Measurements from ENCODE around the gene PRM3. TPM values are rescaled to one million over a fixed set of nuclear protein-coding genes. Genes with fewer than 3 reads are reported as not detected.

PRM3 gene
- total and polyA plus RNA-seq, 3 experiments from 2014 or later = not detected

GRCh38 chr16:11232302-11232851 lies 41.1 kb downstream of the PRM3 start:
- Mint-ChIP-seq H3K9me3 (peaks cover 0 to 1% (median 0%) of the 10 kb centered on the region in 5 donors), H3K36me3 (no peaks in the 10 kb centered on the region), H3K27me3 (peaks cover 0 to 2% of the 10 kb centered on the region in 2 donors), H3K27ac (peak overlapping the region; percentile 92 to 99 (median 96)), H3K4me1 (peaks cover 47 to 67% (median 66%) of the 10 kb centered on the region in 3 donors), H3K4me3 (peak overlapping the region; percentile 65 to 84 (median 73))
- Histone ChIP-seq H3K9me3 (ENCODE audit: low read length) (no peaks in the 10 kb centered on the region), H3K27ac (ENCODE audit: low read depth, low read length) (peak overlapping the region; percentile 90), H3K27me3 (ENCODE audit: insufficient read depth, low read length, poor library complexity, severe bottlenecking) (no peaks in the 10 kb centered on the region), H3K36me3 (ENCODE audit: insufficient read depth, low read length) (no peaks in the 10 kb centered on the region), H3K4me1 (ENCODE audit: insufficient read depth, low read length) (peaks cover 60% of the 10 kb centered on the region), H3K4me3 (ENCODE audit: low read length) (peak overlapping the region; percentile 51)
- no peak for DNase-seq
- CTCF ChIA-PET = interaction anchor here (2.5 kb wide), 1 partner anchor 23 kb away, joined by 23 read pairs; the partner anchor contains the start of gene SOCS1
- POLR2A ChIA-PET = interaction anchor here (0.9 to 1.9 kb wide), 2 partner anchors 22 to 23 kb away, joined by 3 to 38 read pairs; partner anchors contain the start of gene SOCS1

GRCh38 chr16:11231367-11231970 lies 42.0 kb downstream of the PRM3 start:
- peaks cover 47 to 68% (median 66%) of the 10 kb centered on the region in 3 donors for H3K4me1 Mint-ChIP-seq
- no peaks in the 10 kb centered on the region for H3K9me3 ChIP-seq (ENCODE audit: low read length)

GRCh38 chr16:11229906-11230305 lies 43.5 kb downstream of the PRM3 start:
- Histone ChIP-seq H3K36me3 (ENCODE audit: insufficient read depth, low read length) (no peaks in the 10 kb centered on the region), H3K27me3 (ENCODE audit: insufficient read depth, low read length, poor library complexity, severe bottlenecking) (no peaks in the 10 kb centered on the region), H3K9me3 (ENCODE audit: low read length) (no peaks in the 10 kb centered on the region), H3K27ac (ENCODE audit: low read depth, low read length) (no peak overlapping the region), H3K4me3 (ENCODE audit: low read length) (no peak overlapping the region), H3K4me1 (ENCODE audit: insufficient read depth, low read length) (peaks cover 68% of the 10 kb centered on the region)
- Mint-ChIP-seq H3K36me3 (no peaks in the 10 kb centered on the region), H3K4me3 (no peak overlapping the region), H3K27ac (peak overlapping the region in 5 of 8 donors; percentile 29 to 97 (median 61)), H3K27me3 (peaks cover 0 to 2% of the 10 kb centered on the region in 2 donors), H3K9me3 (peaks cover 0 to 1% (median 0%) of the 10 kb centered on the region in 5 donors), H3K4me1 (peaks cover 56 to 75% (median 70%) of the 10 kb centered on the region in 3 donors)
- no peak for DNase-seq
- POLR2A ChIA-PET = no interaction called here
- CTCF ChIA-PET = no interaction called here

More at GRCh38 chr16:11231367-11231970, 42.0 kb downstream of the PRM3 start:
- POLR2A ChIA-PET = interaction anchor here (0.9 kb wide), 1 partner anchor 23 kb away, joined by 3 read pairs; no protein-coding TSS in a partner anchor
- Mint-ChIP-seq H3K27ac (peak overlapping the region; percentile 47 to 97 (median 80)), H3K4me3 (peak overlapping the region in 5 of 7 donors; percentile 14 to 27 (median 26)), H3K27me3 (peaks cover 0 to 2% of the 10 kb centered on the region in 2 donors), H3K9me3 (peaks cover 0 to 1% (median 0%) of the 10 kb centered on the region in 5 donors), H3K36me3 (no peaks in the 10 kb centered on the region)
- H3K4me3 ChIP-seq (ENCODE audit: low read length) = no peak overlapping the region
- peak overlapping the region; percentile 30 for H3K27ac ChIP-seq (ENCODE audit: low read depth, low read length)
- no peak for DNase-seq
- H3K4me1 ChIP-seq (ENCODE audit: insufficient read depth, low read length) = peaks cover 60% of the 10 kb centered on the region
- CTCF ChIA-PET = interaction anchor here (0.8 kb wide), 1 partner anchor 23 kb away, joined by 3 read pairs; no protein-coding TSS in a partner anchor
- H3K36me3 ChIP-seq (ENCODE audit: insufficient read depth, low read length) = no peaks in the 10 kb centered on the region
- H3K27me3 ChIP-seq (ENCODE audit: insufficient read depth, low read length, poor library complexity, severe bottlenecking) = no peaks in the 10 kb centered on the region

GRCh38 chr16:11229432-11229831 lies 44.0 kb downstream of the PRM3 start:
- H3K27ac Mint-ChIP-seq = peak overlapping the region in 5 of 8 donors; percentile 19 to 97 (median 71)
- POLR2A ChIA-PET = no interaction called here
- H3K36me3 Mint-ChIP-seq = no peaks in the 10 kb centered on the region
- no peaks in the 10 kb centered on the region for H3K9me3 ChIP-seq (ENCODE audit: low read length)
- H3K9me3 Mint-ChIP-seq = peaks cover 0 to 1% (median 0%) of the 10 kb centered on the region in 5 donors
- no peak for DNase-seq
- CTCF ChIA-PET = no interaction called here
- H3K4me3 Mint-ChIP-seq = no peak overlapping the region
- H3K4me1 Mint-ChIP-seq = peaks cover 58 to 75% (median 70%) of the 10 kb centered on the region in 3 donors
- no peak overlapping the region for H3K4me3 ChIP-seq (ENCODE audit: low read length)
- no peaks in the 10 kb centered on the region for H3K36me3 ChIP-seq (ENCODE audit: insufficient read depth, low read length)
- H3K27me3 ChIP-seq (ENCODE audit: insufficient read depth, low read length, poor library complexity, severe bottlenecking) = no peaks in the 10 kb centered on the region
- H3K27me3 Mint-ChIP-seq = peaks cover 0 to 2% of the 10 kb centered on the region in 2 donors
- peaks cover 68% of the 10 kb centered on the region for H3K4me1 ChIP-seq (ENCODE audit: insufficient read depth, low read length)
- H3K27ac ChIP-seq (ENCODE audit: low read depth, low read length) = no peak overlapping the region

GRCh38 chr16:11225677-11226549 lies 47.5 kb downstream of the PRM3 start:
- ChIA-PET POLR2A (interaction anchor here (0.8 to 4.8 kb wide), 5 partner anchors 7 to 38 kb away, joined by 3 to 74 read pairs (median 6); partner anchors contain the start of gene SOCS1), CTCF (interaction anchor here (1.1 to 2.9 kb wide), 9 partner anchors 8 to 262 kb away, joined by 3 to 45 read pairs (median 4); partner anchors contain the start of gene SOCS1)
- peaks cover 0 to 1% (median 0%) of the 10 kb centered on the region in 5 donors for H3K9me3 Mint-ChIP-seq
- Histone ChIP-seq H3K27ac (ENCODE audit: low read depth, low read length) (peak overlapping the region; percentile 76), H3K4me1 (ENCODE audit: insufficient read depth, low read length) (peaks cover 52% of the 10 kb centered on the region), H3K4me3 (ENCODE audit: low read length) (peak overlapping the region; percentile 52), H3K36me3 (ENCODE audit: insufficient read depth, low read length) (no peaks in the 10 kb centered on the region), H3K27me3 (ENCODE audit: insufficient read depth, low read length, poor library complexity, severe bottlenecking) (no peaks in the 10 kb centered on the region), H3K9me3 (ENCODE audit: low read length) (no peaks in the 10 kb centered on the region)
- H3K4me3 Mint-ChIP-seq = peak overlapping the region; percentile 77 to 92 (median 81)
- peak overlapping the region; percentile 94 to 98 (median 96) for H3K27ac Mint-ChIP-seq
- no peak for DNase-seq
- no peaks in the 10 kb centered on the region for H3K36me3 Mint-ChIP-seq
- H3K27me3 Mint-ChIP-seq = no peaks in the 10 kb centered on the region
- H3K4me1 Mint-ChIP-seq = peaks cover 40 to 51% (median 49%) of the 10 kb centered on the region in 3 donors

GRCh38 chr16:11224894-11225676 lies 48.3 kb downstream of the PRM3 start:
- Histone ChIP-seq H3K4me3 (ENCODE audit: low read length) (peak overlapping the region; percentile 52), H3K4me1 (ENCODE audit: insufficient read depth, low read length) (peaks cover 47% of the 10 kb centered on the region), H3K27ac (ENCODE audit: low read depth, low read length) (peak overlapping the region; percentile 76), H3K27me3 (ENCODE audit: insufficient read depth, low read length, poor library complexity, severe bottlenecking) (no peaks in the 10 kb centered on the region), H3K9me3 (ENCODE audit: low read length) (no peaks in the 10 kb centered on the region), H3K36me3 (ENCODE audit: insufficient read depth, low read length) (no peaks in the 10 kb centered on the region)
- CTCF ChIA-PET = interaction anchor here (1.1 to 2.9 kb wide), 10 partner anchors 8 to 261 kb away, joined by 3 to 45 read pairs (median 4); partner anchors contain the start of gene SOCS1
- Mint-ChIP-seq H3K4me3 (peak overlapping the region; percentile 77 to 92 (median 81)), H3K4me1 (peaks cover 40 to 49% (median 46%) of the 10 kb centered on the region in 3 donors), H3K36me3 (no peaks in the 10 kb centered on the region), H3K27me3 (no peaks in the 10 kb centered on the region), H3K9me3 (peaks cover 0 to 1% (median 0%) of the 10 kb centered on the region in 5 donors), H3K27ac (peak overlapping the region; percentile 94 to 98 (median 96))
- POLR2A ChIA-PET = interaction anchor here (0.8 to 4.8 kb wide), 5 partner anchors 8 to 38 kb away, joined by 3 to 74 read pairs (median 6); partner anchors contain the start of gene SOCS1
- peak; percentile 57 to 91 (median 82) for DNase-seq

Data from CD8-positive, alpha-beta memory T cell (primary cell).